WTC11 (cell line): Measurements from ENCODE around the gene GPA33. TPM values are rescaled to one million over a fixed set of nuclear protein-coding genes. Genes with fewer than 3 reads are reported as not detected.

Source experiments
- ATAC-seq: fragments of 200-7000 bp; cut with Tn5 transposase; 2 replicates; pipeline ENCODE4 v1.10.0; 2021; ENCODE audit warnings: mild to moderate bottlenecking, moderate library complexity
- CTCF ChIA-PET: fragments of 300-600 bp; sonication (Branson Sonifier 250); formaldehyde crosslinking; loops from one replicate; lab custom pipeline; 2021; ENCODE audit warnings: antibody characterized with exemption; lab: Charles Lee
- POLR2A ChIA-PET: fragments of 350-600 bp; sonication (Branson Sonifier 250); formaldehyde crosslinking; loops from one replicate; lab custom pipeline; 2021; ENCODE audit warnings: antibody characterized with exemption; lab: Charles Lee
- DNase-seq: peaks from one replicate; pipeline ENCODE4 v3.0.0; 2021; ENCODE audit warnings: low spot score
- H3K27ac Mint-ChIP-seq: 2 replicates; pipeline ENCODE4 v1.8.0; 2021; ENCODE audit warnings: mixed read lengths
- H3K27me3 Mint-ChIP-seq: 2 replicates; pipeline ENCODE4 v1.8.0; 2021; ENCODE audit warnings: low read depth, mild to moderate bottlenecking, moderate library complexity, mixed read lengths
- H3K36me3 Mint-ChIP-seq: 2 replicates; pipeline ENCODE4 v1.8.0; 2021; ENCODE audit warnings: mixed read lengths
- H3K4me1 Mint-ChIP-seq: 2 replicates; pipeline ENCODE4 v1.8.0; 2022; ENCODE audit warnings: mixed read lengths
- H3K4me3 Mint-ChIP-seq: 2 replicates; pipeline ENCODE4 v1.8.0; 2021; ENCODE audit warnings: mild to moderate bottlenecking, moderate library complexity, mixed read lengths
- H3K9me3 Mint-ChIP-seq: 2 replicates; pipeline ENCODE4 v1.8.0; 2021; ENCODE audit warnings: mixed read lengths
- ESRRA ChIP-seq: sonication (generic); formaldehyde crosslinking; IDR thresholded peaks from 2 replicates; pipeline ENCODE4 v1.8.1; 2022; ENCODE audit warnings: mild to moderate bottlenecking, missing genetic modification reagents, borderline replicate concordance
- FOXP1 ChIP-seq: sonication (generic); formaldehyde crosslinking; IDR thresholded peaks from 2 replicates; pipeline ENCODE4 v1.8.0; 2022; ENCODE audit warnings: missing genetic modification reagents, mild to moderate bottlenecking, moderate library complexity, borderline replicate concordance
- OVOL2 ChIP-seq: fragments of 250-450 bp; sonication (Bioruptor Pico); IDR thresholded peaks from 2 replicates; pipeline ENCODE4 v1.9.0; 2021; ENCODE audit warnings: mild to moderate bottlenecking, borderline replicate concordance
- PRRX2 ChIP-seq: fragments of 250-450 bp; sonication (Bioruptor Pico); IDR thresholded peaks from 2 replicates; pipeline ENCODE4 v1.8.0; 2021; ENCODE audit warnings: mild to moderate bottlenecking
- TP53 ChIP-seq: sonication (generic); formaldehyde crosslinking; IDR thresholded peaks from 2 replicates; pipeline ENCODE4 v1.8.1; 2023; ENCODE audit warnings: mild to moderate bottlenecking, missing genetic modification reagents
- total RNA-seq: library from RNA; stranded (reverse); gene quantifications from 3 replicates; pipeline ENCODE4 v1.2.3, GENCODE V29; 2021
- TF ChIP-seq, protein P1 (sequence below): sonication (generic); formaldehyde crosslinking; IDR thresholded peaks from 2 replicates; pipeline ENCODE4 v1.8.1; 2022; ENCODE audit warnings: missing genetic modification reagents, borderline replicate concordance
- TF ChIP-seq, protein P2 (sequence below): fragments of 250-450 bp; sonication (Bioruptor Pico); conservative IDR thresholded peaks from 2 replicates; pipeline ENCODE4 v1.9.0; 2021; ENCODE audit warnings: mild to moderate bottlenecking
- TF ChIP-seq, protein P3 (sequence below): fragments of 250-450 bp; sonication (Bioruptor Pico); IDR thresholded peaks from 2 replicates; pipeline ENCODE4 v2.1.2; 2022; ENCODE audit warnings: mild to moderate bottlenecking, moderate library complexity
- TF ChIP-seq, protein P4 (sequence below): sonication (generic); formaldehyde crosslinking; IDR thresholded peaks from 2 replicates; pipeline ENCODE4 v1.8.0; 2022; ENCODE audit warnings: mild to moderate bottlenecking, missing genetic modification reagents

Gene GPA33
- total RNA-seq, 1 experiment from 2014 or later, result 0.63 TPM

DNA sequence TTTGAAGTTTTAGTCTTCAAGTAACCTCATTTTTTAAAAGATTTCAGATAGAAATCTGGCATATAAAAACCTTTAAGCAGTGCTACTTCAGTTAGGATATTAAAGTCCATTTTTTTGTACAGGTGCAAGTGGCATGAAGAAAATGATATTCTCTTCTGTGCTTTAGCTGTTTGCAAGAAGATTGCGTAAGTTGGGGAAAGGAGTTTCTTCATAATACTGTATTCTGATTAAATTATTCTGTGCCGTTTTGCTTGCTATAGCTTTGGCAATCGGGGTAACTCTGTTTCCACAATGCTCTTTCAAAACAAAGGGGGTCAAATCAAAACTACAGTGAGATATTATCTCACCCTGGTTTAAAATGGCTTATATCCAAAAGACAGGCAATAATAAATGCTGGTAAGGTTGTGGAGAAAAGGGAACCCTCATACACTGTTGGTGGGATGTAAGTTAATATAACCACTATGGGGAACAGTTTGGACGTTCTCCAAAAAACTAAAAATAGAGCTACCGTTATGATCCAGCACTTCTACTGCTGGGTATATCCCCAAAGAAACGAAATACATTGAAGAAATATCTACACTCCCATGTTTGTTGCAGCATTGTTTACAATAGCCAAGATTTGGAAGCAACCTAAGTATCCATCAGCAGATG is 74.0 kb downstream of the GPA33 start:
- no peaks in the 10 kb centered on the region for H3K36me3 Mint-ChIP-seq
- no peaks in the 10 kb centered on the region for H3K27me3 Mint-ChIP-seq
- no peak overlapping the region for H3K4me3 Mint-ChIP-seq
- no peak for TF ChIP-seq PRRX2
- DNase-seq (no peak), ATAC-seq (no peak)
- H3K4me1 Mint-ChIP-seq, result peaks cover 2% of the 10 kb centered on the region
- H3K27ac Mint-ChIP-seq, result no peak overlapping the region
- POLR2A ChIA-PET, result no interaction called here
- CTCF ChIA-PET, result no interaction called here
- no peaks in the 10 kb centered on the region for H3K9me3 Mint-ChIP-seq

DNA sequence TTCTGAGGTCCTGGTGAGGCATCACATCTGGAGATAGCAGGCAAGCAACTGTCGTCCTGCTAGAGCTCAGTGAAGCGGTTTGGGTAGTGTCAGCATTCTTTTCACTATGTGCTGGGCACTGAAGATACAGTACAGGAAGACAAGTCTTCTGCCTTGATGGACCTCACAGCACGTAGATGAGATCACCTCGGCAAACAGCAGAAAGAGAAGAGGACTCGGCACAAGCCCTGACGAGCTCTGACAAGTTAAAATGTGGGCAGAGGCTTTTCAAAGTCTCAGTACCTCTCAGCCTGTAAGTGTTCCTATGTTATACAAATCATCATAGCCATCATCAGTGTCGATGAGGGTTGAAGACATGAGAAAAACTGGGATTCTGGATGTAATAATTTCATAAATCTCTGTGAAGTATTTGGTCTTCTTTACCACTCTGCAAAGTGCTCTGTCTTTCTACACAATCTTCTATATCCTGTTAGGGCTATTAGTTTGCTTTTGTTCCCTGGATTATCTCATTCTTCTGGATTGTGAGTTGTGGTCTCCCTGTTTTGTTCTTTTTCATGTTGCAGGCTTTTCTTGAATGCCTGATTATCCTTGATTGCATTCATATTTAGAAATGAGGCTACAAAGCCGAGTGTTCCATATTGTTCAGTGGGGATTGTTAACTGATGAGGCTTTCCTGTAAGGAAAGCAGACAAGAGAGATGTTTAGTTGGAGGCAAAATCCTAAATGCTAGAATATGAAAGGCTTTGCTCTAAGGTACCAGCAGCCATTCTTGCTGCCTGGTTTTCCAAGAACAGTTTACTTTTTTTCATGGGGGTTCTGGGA is 76.9 kb downstream of the GPA33 start:
- Mint-ChIP-seq H3K27ac (no peak overlapping the region), H3K27me3 (no peaks in the 10 kb centered on the region), H3K4me1 (peaks cover 2% of the 10 kb centered on the region), H3K9me3 (no peaks in the 10 kb centered on the region), H3K4me3 (no peak overlapping the region), H3K36me3 (no peaks in the 10 kb centered on the region)
- DNase-seq, result no peak
- TF ChIP-seq, protein P1, sequence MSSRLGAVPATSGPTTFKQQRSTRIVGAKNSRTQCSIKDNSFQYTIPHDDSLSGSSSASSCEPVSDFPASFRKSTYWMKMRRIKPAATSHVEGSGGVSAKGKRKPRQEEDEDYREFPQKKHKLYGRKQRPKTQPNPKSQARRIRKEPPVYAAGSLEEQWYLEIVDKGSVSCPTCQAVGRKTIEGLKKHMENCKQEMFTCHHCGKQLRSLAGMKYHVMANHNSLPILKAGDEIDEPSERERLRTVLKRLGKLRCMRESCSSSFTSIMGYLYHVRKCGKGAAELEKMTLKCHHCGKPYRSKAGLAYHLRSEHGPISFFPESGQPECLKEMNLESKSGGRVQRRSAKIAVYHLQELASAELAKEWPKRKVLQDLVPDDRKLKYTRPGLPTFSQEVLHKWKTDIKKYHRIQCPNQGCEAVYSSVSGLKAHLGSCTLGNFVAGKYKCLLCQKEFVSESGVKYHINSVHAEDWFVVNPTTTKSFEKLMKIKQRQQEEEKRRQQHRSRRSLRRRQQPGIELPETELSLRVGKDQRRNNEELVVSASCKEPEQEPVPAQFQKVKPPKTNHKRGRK (CRISPR knock-in tag), result no peak
- TF ChIP-seq TP53 (no peak), OVOL2 (CRISPR knock-in tag) (no peak), FOXP1 (CRISPR knock-in tag) (no peak)
- ChIA-PET POLR2A (no interaction called here), CTCF (no interaction called here)
- no peak for ATAC-seq

DNA sequence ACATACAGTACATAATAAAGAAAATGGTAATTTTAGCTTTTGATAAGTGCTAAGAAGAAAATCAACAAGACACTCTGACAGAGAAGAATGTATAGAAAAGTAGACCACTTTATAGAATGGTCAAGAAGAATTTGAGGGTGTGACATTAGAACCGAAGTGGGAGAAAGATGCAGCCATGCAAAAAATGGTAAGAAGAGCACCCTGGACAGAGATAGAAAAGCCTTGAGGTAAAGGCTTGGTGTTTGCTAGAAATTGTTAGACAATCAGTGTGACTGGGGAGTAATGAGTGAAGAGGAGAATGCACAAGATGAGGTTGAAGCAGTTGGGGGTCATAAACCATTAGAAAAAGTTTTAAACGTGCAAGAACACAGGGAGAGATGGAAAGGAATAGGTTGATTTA is 77.6 kb downstream of the GPA33 start:
- no peak for TF ChIP-seq ESRRA
- TF ChIP-seq, protein P2, sequence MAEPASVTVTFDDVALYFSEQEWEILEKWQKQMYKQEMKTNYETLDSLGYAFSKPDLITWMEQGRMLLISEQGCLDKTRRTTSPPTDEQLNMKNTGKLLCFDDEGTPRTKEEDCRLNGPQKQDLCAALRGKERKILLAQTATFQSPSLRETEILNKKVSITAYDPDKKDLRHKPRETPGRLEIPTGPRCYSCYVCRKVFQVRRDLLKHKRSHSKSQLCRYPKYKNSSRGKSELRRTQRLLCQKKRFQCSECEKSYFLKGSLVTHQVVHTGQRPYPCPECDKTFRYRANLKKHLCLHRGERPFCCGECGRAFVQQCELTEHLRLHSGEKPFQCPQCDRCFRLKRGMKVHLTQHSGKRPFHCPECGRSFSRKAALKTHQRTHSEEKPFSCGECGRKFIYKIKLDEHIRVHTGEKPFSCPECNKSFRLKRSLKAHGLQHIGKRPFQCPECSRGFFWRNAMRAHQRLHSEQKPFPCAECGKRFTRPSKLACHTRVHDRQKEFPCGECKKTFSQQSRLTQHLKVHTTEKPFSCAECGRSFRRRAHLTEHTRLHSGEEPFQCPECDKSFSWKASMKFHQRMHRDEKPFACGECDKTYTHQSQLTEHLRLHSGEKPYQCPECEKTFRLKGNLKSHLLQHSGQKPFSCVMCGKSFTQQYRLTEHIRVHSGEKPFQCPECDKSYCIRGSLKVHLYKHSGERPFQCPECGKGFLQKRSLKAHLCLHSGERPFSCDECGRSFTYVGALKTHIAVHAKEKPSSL, result no peak
- TF ChIP-seq, protein P3, sequence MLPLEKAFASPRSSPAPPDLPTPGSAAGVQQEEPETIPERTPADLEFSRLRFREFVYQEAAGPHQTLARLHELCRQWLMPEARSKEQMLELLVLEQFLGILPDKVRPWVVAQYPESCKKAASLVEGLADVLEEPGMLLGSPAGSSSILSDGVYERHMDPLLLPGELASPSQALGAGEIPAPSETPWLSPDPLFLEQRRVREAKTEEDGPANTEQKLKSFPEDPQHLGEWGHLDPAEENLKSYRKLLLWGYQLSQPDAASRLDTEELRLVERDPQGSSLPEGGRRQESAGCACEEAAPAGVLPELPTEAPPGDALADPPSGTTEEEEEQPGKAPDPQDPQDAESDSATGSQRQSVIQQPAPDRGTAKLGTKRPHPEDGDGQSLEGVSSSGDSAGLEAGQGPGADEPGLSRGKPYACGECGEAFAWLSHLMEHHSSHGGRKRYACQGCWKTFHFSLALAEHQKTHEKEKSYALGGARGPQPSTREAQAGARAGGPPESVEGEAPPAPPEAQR, result no peak
- TF ChIP-seq, protein P4, sequence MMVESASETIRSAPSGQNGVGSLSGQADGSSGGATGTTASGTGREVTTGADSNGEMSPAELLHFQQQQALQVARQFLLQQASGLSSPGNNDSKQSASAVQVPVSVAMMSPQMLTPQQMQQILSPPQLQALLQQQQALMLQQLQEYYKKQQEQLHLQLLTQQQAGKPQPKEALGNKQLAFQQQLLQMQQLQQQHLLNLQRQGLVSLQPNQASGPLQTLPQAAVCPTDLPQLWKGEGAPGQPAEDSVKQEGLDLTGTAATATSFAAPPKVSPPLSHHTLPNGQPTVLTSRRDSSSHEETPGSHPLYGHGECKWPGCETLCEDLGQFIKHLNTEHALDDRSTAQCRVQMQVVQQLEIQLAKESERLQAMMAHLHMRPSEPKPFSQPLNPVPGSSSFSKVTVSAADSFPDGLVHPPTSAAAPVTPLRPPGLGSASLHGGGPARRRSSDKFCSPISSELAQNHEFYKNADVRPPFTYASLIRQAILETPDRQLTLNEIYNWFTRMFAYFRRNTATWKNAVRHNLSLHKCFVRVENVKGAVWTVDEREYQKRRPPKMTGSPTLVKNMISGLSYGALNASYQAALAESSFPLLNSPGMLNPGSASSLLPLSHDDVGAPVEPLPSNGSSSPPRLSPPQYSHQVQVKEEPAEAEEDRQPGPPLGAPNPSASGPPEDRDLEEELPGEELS (CRISPR knock-in tag), result no peak
- POLR2A ChIA-PET, result interaction anchor here (0.5 kb wide), 1 partner anchor 1222 kb away, joined by 4 read pairs; no protein-coding TSS in a partner anchor
- H3K36me3 Mint-ChIP-seq, result no peaks in the 10 kb centered on the region
- CTCF ChIA-PET, result no interaction called here
- ATAC-seq, result no peak
- H3K9me3 Mint-ChIP-seq, result no peaks in the 10 kb centered on the region
- H3K27ac Mint-ChIP-seq, result no peak overlapping the region
- no peaks in the 10 kb centered on the region for H3K27me3 Mint-ChIP-seq
- no peak for DNase-seq
- H3K4me1 Mint-ChIP-seq, result peaks cover 2% of the 10 kb centered on the region
- H3K4me3 Mint-ChIP-seq, result no peak overlapping the region
